Kidney (tissue), 14 donors: ENCODE measurements around the gene CLCN5. TPM values are rescaled to one million over a fixed set of nuclear protein-coding genes. Genes with fewer than 3 reads are reported as not detected.

Experiments used
- DNase-seq, 5 donors: peaks; one replicate each; pipeline ENCODE4 v3.0.0-alpha.2; 2013 to 2020
- FAIRE-seq: peaks from 2 replicates; lab custom pipeline; 2012; peaks lifted over from hg19 to GRCh38; lab: Jason Lieb, UNC
- H3K27ac ChIP-seq, 2 donors: one replicate each; pipeline ENCODE4 v1.7.0; 2013; ENCODE audit warnings: low read depth in 2 of 2, low read length in 2 of 2, inconsistent platforms in 1 of 2
- H3K27me3 ChIP-seq: one replicate; pipeline ENCODE4 v1.7.1; 2013; ENCODE audit warnings: low read length, inconsistent platforms; ENCODE audit not compliant: control insufficient read depth, insufficient read depth
- H3K36me3 ChIP-seq, 3 donors: one replicate each; pipeline versions ENCODE4 v1.7.0 to v1.7.1; 2013; ENCODE audit warnings: low read length in 3 of 3, control low read depth in 1 of 3, inconsistent platforms in 1 of 3; ENCODE audit not compliant: insufficient read depth in 3 of 3, control insufficient read depth in 2 of 3
- H3K4me1 ChIP-seq, 3 donors: one replicate each; pipeline versions ENCODE4 v1.7.0 to v1.7.1; 2013; ENCODE audit warnings: low read length in 3 of 3, inconsistent platforms in 1 of 3, low read depth in 1 of 3; ENCODE audit not compliant: control insufficient read depth in 2 of 3, insufficient read depth in 2 of 3
- H3K4me3 ChIP-seq, 3 donors: one replicate each; pipeline versions ENCODE4 v1.7.0 to v1.8.1; 2013; ENCODE audit warnings: low read length in 3 of 3, control low read depth in 1 of 3, inconsistent platforms in 1 of 3
- H3K9ac ChIP-seq, 3 donors: one replicate each; pipeline versions ENCODE4 v1.7.0 to v1.7.1; 2013; ENCODE audit warnings: low read length in 3 of 3, control low read depth in 1 of 3, inconsistent platforms in 1 of 3
- H3K9me3 ChIP-seq, 3 donors: one replicate each; pipeline versions ENCODE4 v1.7.0 to v1.7.1; 2013; ENCODE audit warnings: low read length in 3 of 3, control low read depth in 1 of 3, inconsistent platforms in 1 of 3; ENCODE audit not compliant: control insufficient read depth in 2 of 3, insufficient read depth in 1 of 3
- intact Hi-C: fragments of 100-400 bp; cut with DNase I; formaldehyde crosslinking; loops from one replicate; pipeline ENCODE4 v1.11.1; 2022
- polyA plus RNA-seq: library from polyadenylated mRNA; stranded (reverse); fragments of 350-450 nt; fragmentation: Illumina TruSeq; extraction: RNeasy Lipid Tissue Mini Kit (QIAGEN cat#74804); gene quantifications from one replicate; pipeline ENCODE4 v1.2.3, GENCODE V29; 2014; ENCODE audit warnings: low read depth, low replicate concordance; ENCODE audit not compliant: insufficient read depth
- total RNA-seq: library from RNA; stranded (reverse); fragmentation: NEBNext Ultra II Directional; extraction: Animal tissue kit (Norgen Biotek cat#: 25700); gene quantifications from one replicate; pipeline ENCODE4 v1.2.1, GENCODE V29; 2021
- TF ChIP-seq, protein P1 (sequence below): IDR thresholded peaks from 3 replicates; pipeline ENCODE4 v1.5.1; 2012; ENCODE audit warnings: mild to moderate bottlenecking, moderate library complexity, borderline replicate concordance; ENCODE audit not compliant: insufficient read depth; ENCODE audit errors: extremely low read depth
- donor health status: control.
- donor health status: control.
- donor health status: control.
- donor health status: control.
- donor health status: control.
- donor health status: DM: yes; HTN: yes; CAD: no.
- donor health status: Normal renal cell carcinoma (clear cell type).

Gene CLCN5
- total and polyA plus RNA-seq, 2 donors from 2014 or later, result 21.1 to 29.7 TPM

DNA sequence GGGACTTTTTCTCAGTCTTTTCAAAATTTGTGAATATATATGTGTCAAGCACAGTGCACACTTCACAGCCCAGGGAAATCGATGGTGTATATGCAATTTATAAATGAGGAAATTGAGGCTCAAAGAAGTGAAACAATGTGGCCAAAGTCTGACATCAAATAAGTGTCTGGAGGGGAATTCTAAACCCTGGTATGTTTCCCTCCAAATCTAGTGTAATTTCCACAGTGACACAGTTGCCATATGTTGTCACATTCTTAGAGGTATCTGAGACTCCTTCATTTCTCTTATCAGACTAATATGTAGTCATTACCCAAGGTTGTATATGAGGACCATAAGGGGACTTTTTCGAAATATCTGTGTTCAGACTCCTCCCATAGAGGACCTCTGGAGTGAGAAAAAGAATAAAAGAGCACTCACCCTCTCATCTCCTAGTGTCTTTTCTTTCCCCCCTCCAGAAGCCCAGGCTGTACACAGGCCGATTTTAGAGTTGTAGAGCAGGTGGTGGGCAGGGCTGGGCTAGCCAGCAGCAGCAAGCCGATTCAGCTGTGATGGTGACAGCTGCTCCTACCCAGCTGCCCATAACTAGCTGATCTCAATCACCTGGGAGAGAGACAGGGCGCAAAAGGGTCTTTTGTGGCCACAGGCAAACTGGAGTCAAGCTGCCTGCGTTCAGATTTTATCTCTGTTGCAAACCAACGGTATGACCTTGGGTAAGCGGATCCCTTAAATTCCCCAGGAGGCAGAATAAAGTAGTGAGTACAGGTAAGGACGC lies 55.1 kb downstream of the CLCN5 start:
- intact Hi-C loops, result no loop called here
- FAIRE-seq, result no peak

DNA sequence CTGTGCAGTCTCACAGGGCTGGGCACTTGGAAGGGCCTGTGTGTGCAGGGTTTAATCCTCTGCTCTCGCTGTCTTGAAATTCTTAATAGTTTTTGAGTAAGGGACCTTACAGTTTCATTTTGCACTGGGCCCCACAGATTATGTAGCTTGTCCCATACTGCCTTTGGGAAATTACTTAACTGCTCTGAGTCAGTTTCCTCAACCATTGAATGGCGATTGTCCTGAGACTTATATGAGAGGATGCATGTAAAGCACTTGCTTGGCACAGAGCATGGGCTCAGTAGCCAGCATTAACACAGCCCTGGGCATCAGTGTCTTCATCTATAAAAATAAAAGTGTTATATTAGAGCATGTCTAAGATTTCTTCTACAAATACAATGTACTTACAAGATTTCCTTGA lies 55.8 kb downstream of the CLCN5 start:
- H3K9me3 ChIP-seq, result no peaks in the 10 kb centered on the region
- DNase-seq (no peak), FAIRE-seq (no peak)
- intact Hi-C loops, result no loop called here
- TF ChIP-seq, protein P1, sequence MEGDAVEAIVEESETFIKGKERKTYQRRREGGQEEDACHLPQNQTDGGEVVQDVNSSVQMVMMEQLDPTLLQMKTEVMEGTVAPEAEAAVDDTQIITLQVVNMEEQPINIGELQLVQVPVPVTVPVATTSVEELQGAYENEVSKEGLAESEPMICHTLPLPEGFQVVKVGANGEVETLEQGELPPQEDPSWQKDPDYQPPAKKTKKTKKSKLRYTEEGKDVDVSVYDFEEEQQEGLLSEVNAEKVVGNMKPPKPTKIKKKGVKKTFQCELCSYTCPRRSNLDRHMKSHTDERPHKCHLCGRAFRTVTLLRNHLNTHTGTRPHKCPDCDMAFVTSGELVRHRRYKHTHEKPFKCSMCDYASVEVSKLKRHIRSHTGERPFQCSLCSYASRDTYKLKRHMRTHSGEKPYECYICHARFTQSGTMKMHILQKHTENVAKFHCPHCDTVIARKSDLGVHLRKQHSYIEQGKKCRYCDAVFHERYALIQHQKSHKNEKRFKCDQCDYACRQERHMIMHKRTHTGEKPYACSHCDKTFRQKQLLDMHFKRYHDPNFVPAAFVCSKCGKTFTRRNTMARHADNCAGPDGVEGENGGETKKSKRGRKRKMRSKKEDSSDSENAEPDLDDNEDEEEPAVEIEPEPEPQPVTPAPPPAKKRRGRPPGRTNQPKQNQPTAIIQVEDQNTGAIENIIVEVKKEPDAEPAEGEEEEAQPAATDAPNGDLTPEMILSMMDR, result no peak
- no peak overlapping the region for H3K4me3 ChIP-seq
- H3K9ac ChIP-seq, result no peak overlapping the region
- no peaks in the 10 kb centered on the region for H3K4me1 ChIP-seq
- peaks cover 4% of the 10 kb centered on the region for H3K27me3 ChIP-seq
- no peak overlapping the region for H3K27ac ChIP-seq
- peaks cover 0 to 3% (median 0%) of the 10 kb centered on the region in 3 donors for H3K36me3 ChIP-seq

More for the DNA sequence above, 55.1 kb downstream of the CLCN5 start:
- Histone ChIP-seq H3K27me3 (peaks cover 4% of the 10 kb centered on the region), H3K9ac (no peak overlapping the region), H3K4me1 (no peaks in the 10 kb centered on the region), H3K36me3 (peaks cover 0 to 3% (median 0%) of the 10 kb centered on the region in 3 donors), H3K27ac (peak overlapping the region in 1 of 2 donors; percentile 1), H3K4me3 (no peak overlapping the region), H3K9me3 (no peaks in the 10 kb centered on the region)
- TF ChIP-seq, protein P1, result no peak
- peak in 2 of 5 donors; percentile 21 to 24 for DNase-seq

DNA sequence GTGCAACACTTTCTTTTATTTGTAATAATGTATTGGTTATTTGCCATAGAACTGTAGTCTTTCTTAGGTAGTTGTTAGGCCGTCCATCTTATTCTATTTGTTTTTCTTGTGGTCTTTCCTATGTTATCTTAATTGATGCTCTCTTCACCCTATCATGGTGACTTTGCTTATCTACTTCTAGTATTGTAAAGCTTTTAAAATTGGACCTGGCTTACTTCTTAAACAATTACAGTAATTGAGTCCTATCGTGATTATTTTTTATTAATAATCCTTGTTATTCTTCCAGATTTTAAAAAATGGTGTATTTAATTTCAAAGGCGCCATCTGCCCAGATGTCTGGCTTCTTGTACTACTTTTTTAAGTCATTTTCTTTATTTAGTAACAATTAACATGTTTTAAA lies 63.7 kb downstream of the CLCN5 start:
- H3K36me3 ChIP-seq, result no peaks in the 10 kb centered on the region
- peaks cover 0 to 1% (median 0%) of the 10 kb centered on the region in 3 donors for H3K9me3 ChIP-seq
- no peaks in the 10 kb centered on the region for H3K4me1 ChIP-seq
- FAIRE-seq (no peak), DNase-seq (no peak)
- H3K4me3 ChIP-seq, result no peak overlapping the region
- H3K27ac ChIP-seq, result no peak overlapping the region
- H3K27me3 ChIP-seq, result no peaks in the 10 kb centered on the region
- intact Hi-C loops, result no loop called here
- no peak overlapping the region for H3K9ac ChIP-seq
- TF ChIP-seq, protein P1, result no peak
